ENCODE results near the gene ATRIP. TPM values are rescaled to one million over a fixed set of nuclear protein-coding genes. Genes with fewer than 3 reads are reported as not detected.

The ATRIP gene
- polyA plus RNA-seq, 1 donor from 2014 or later = 11.1 TPM

DNA sequence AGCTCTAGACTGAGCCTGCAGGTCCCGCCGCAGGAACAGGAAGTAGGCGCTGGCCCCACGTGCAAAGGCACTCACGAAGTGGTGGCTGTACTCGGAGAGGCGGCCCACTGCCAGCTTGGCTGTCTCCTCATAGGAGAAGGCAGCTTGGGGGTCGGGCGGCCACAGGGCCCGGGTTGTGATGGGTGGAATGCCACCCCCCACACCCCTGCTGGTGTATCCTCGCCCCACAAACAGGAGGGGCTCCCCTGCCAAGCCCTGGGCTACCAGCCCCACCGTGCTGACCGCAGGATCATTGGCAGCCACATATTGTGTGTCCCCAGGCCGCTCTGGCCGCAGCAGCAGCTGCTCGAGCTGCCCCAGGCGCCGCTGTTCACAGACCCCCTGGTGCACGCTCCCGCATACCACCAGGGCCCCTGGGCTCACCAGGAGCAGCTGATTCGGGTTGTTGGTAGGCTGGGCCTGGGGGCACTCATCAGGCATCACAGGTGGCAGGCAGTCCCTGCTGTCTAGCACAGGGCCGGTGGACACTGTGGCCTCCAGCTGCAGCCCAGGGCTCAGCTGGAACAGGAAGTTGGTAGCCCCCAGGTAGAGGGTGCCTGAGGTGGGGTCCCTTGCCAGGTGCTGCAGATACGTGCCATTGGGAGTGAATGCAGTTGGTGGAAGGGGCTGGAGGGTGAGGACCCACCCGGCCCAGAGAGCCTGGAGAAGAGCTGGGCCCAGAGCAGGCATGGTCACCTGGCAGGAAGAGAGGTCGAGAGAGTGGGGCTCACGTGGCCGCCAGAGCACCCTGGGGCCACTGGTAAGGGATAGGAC is 22.4 kb upstream of the ATRIP start:
- no peak overlapping the region for H3K4me3 ChIP-seq (ENCODE audit: low read length)
- H3K27ac ChIP-seq (ENCODE audit: low read length) = no peak overlapping the region
- H3K36me3 ChIP-seq (ENCODE audit: insufficient read depth, low read length) = no peaks in the 10 kb centered on the region
- H4K20me1 ChIP-seq (ENCODE audit: insufficient read depth) = peaks cover 3% of the 10 kb centered on the region
- no peaks in the 10 kb centered on the region for H3K27me3 ChIP-seq (ENCODE audit: insufficient read depth, low read depth, low read length)
- H3K4me2 ChIP-seq (ENCODE audit: low read length) = no peak overlapping the region
- H2AFZ ChIP-seq (ENCODE audit: low read depth, low read length) = no peak overlapping the region
- no peak overlapping the region for H3K9ac ChIP-seq (ENCODE audit: low read length)
- TF ChIP-seq TAF1 (IDR thresholded peaks at IDR 0.05; ENCODE audit: low read depth) (no peak), MXI1 (conservative IDR thresholded peaks at IDR 0.05; ENCODE audit: poor library complexity, severe bottlenecking) (no peak), EP300 (conservative IDR thresholded peaks at IDR 0.05; ENCODE audit: poor library complexity, severe bottlenecking) (no peak), POLR2AphosphoS5 (IDR thresholded peaks at IDR 0.05) (no peak), EZH2 (IDR thresholded peaks at IDR 0.05; ENCODE audit: borderline replicate concordance, insufficient read depth, low read length, poor library complexity, severe bottlenecking) (no peak), CTCF (IDR thresholded peaks at IDR 0.05; ENCODE audit: poor library complexity, severe bottlenecking) (no peak), SMC3 (conservative IDR thresholded peaks at IDR 0.05; ENCODE audit: poor library complexity) (no peak), RAD21 (conservative IDR thresholded peaks at IDR 0.05) (no peak), REST (IDR thresholded peaks at IDR 0.05; ENCODE audit: borderline replicate concordance) (no peak)
- no peaks in the 10 kb centered on the region for H3F3A ChIP-seq (ENCODE audit: insufficient read depth, low read length, poor library complexity, severe bottlenecking)
- no peaks in the 10 kb centered on the region for H3K9me3 ChIP-seq (ENCODE audit: low read length)
- H3K79me2 ChIP-seq (replicated peaks; ENCODE audit: insufficient read depth, low read length) = peaks cover 66% of the 10 kb centered on the region
- H3K9me2 ChIP-seq (ENCODE audit: insufficient read depth, low read length) = no peaks in the 10 kb centered on the region

- H3K27me3 ChIP-seq (ENCODE audit: insufficient read depth, low read depth, low read length) = no peaks in the 10 kb centered on the region
- no peak overlapping the region for H3K4me2 ChIP-seq (ENCODE audit: low read length)
- TF ChIP-seq CTCF (IDR thresholded peaks at IDR 0.05; ENCODE audit: poor library complexity, severe bottlenecking) (no peak), EZH2 (IDR thresholded peaks at IDR 0.05; ENCODE audit: borderline replicate concordance, insufficient read depth, low read length, poor library complexity, severe bottlenecking) (no peak), MXI1 (conservative IDR thresholded peaks at IDR 0.05; ENCODE audit: poor library complexity, severe bottlenecking) (no peak), REST (IDR thresholded peaks at IDR 0.05; ENCODE audit: borderline replicate concordance) (no peak), EP300 (conservative IDR thresholded peaks at IDR 0.05; ENCODE audit: poor library complexity, severe bottlenecking) (no peak), SMC3 (conservative IDR thresholded peaks at IDR 0.05; ENCODE audit: poor library complexity) (no peak), TAF1 (IDR thresholded peaks at IDR 0.05; ENCODE audit: low read depth) (no peak), POLR2AphosphoS5 (IDR thresholded peaks at IDR 0.05) (no peak), RAD21 (conservative IDR thresholded peaks at IDR 0.05) (no peak)
- H2AFZ ChIP-seq (ENCODE audit: low read depth, low read length) = no peak overlapping the region
- H3K9me3 ChIP-seq (ENCODE audit: low read length) = no peaks in the 10 kb centered on the region
- peaks cover 74% of the 10 kb centered on the region for H3K79me2 ChIP-seq (replicated peaks; ENCODE audit: insufficient read depth, low read length)
- peak overlapping the region; percentile 20 for H3K9ac ChIP-seq (ENCODE audit: low read length)
- no peak overlapping the region for H3K27ac ChIP-seq (ENCODE audit: low read length)
- no peaks in the 10 kb centered on the region for H3K9me2 ChIP-seq (ENCODE audit: insufficient read depth, low read length)
- H3F3A ChIP-seq (ENCODE audit: insufficient read depth, low read length, poor library complexity, severe bottlenecking) = no peaks in the 10 kb centered on the region
- peaks cover 3% of the 10 kb centered on the region for H4K20me1 ChIP-seq (ENCODE audit: insufficient read depth)
- no peaks in the 10 kb centered on the region for H3K36me3 ChIP-seq (ENCODE audit: insufficient read depth, low read length)
- H3K4me3 ChIP-seq (ENCODE audit: low read length) = peak overlapping the region; percentile 89
These were observed 21.2 kb upstream of the ATRIP start for GRCh38 chr3:48425281-48425812.

Measured in neural cell (in vitro differentiated cells).